ACC112 (cell line): ENCODE measurements around the gene DNAJC10.
"Not testable (repeated sequence)": the region's sequence is repeated elsewhere in the genome, so short reads cannot be mapped to it uniquely, and the experiment has no call there.

Source experiments
- H2AFZ ChIP-seq: fragments of 200-600 bp; sonication (generic); one replicate; pipeline ENCODE4 v1.6.0; 2017; ENCODE audit warnings: antibody characterized with exemption, low read length; ENCODE audit not compliant: unreplicated experiment
- H3K27ac ChIP-seq: fragments of 200-600 bp; sonication (generic); 2 replicates; pipeline ENCODE4 v1.5.1; 2014; ENCODE audit warnings: low read depth, mild to moderate bottlenecking, antibody characterized with exemption, low read length, moderate library complexity
- H3K27me3 ChIP-seq: fragments of 200-600 bp; sonication (generic); 2 replicates; pipeline ENCODE4 v1.6.1; 2014; ENCODE audit warnings: mild to moderate bottlenecking, antibody characterized with exemption, low read length, moderate library complexity, mixed read lengths; ENCODE audit not compliant: insufficient read depth
- H3K36me3 ChIP-seq: fragments of 200-600 bp; sonication (generic); 2 replicates; pipeline ENCODE4 v1.6.1; 2016; ENCODE audit warnings: mild to moderate bottlenecking, antibody characterized with exemption, low read length, moderate library complexity, mixed read lengths; ENCODE audit not compliant: insufficient read depth
- H3K4me1 ChIP-seq: fragments of 200-600 bp; sonication (generic); one replicate; pipeline ENCODE4 v1.6.1; 2016; ENCODE audit warnings: low read length, mixed read lengths; ENCODE audit not compliant: insufficient read depth, unreplicated experiment, control insufficient read depth
- H3K4me3 ChIP-seq: fragments of 200-600 bp; sonication (generic); 2 replicates; pipeline ENCODE4 v1.5.1; 2014; ENCODE audit warnings: mild to moderate bottlenecking, low read depth, low read length
- H3K79me2 ChIP-seq: fragments of 200-600 bp; sonication (generic); one replicate; pipeline ENCODE4 v1.6.0; 2016; ENCODE audit warnings: low read length; ENCODE audit not compliant: control insufficient read depth, unreplicated experiment, insufficient read depth

The DNAJC10 gene

DNA sequence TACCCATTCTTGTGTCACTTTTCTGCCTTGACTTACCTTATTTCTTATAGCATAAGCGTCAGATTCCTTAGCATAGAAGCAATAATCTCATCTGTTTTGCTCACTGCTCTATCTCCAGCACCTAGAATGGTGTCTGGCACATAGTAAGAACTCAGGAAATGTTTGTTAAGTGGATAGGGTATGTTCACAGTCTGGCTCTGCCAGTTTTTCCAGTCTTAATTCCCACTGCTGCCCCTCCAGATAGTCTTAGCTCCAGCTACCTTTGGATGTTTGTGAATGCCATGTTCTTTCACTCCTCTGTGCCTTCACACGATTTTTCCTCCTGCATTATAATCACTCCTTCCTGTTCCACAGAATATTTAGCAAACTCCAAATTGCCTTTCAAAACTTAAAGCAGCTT is 29.0 kb downstream of the DNAJC10 start:
- H3K27ac ChIP-seq, result no peak overlapping the region
- H3K27me3 ChIP-seq, result no peaks in the 10 kb centered on the region
- H3K36me3 ChIP-seq, result peaks cover 33% of the 10 kb centered on the region

DNA sequence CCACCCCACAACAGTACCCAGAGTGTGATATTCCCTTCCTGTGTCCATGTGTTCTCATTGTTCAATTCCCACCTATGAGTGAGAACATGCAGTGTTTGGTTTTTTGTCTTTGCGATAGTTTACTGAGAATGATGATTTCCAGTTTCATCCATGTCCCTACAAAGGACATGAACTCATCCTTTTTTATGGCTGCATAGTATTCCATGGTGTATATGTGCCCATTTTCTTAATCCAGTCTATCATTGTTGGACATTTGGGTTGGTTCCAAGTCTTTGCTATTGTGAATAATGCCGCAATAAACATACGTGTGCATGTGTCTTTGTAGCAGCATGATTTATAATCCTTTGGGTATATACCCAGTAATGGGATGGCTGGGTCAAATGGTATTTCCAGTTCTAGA is 29.8 kb downstream of the DNAJC10 start:
- not testable (repeated sequence) for H3K27me3 ChIP-seq, H3K79me2 ChIP-seq, H3K4me1 ChIP-seq, H3K27ac ChIP-seq, H2AFZ ChIP-seq, H3K4me3 ChIP-seq
- peaks cover 28% of the 10 kb centered on the region for H3K36me3 ChIP-seq

More for the DNA sequence above, 29.0 kb downstream of the DNAJC10 start:
- no peak overlapping the region for H2AFZ ChIP-seq
- no peaks in the 10 kb centered on the region for H3K4me1 ChIP-seq
- peaks cover 2% of the 10 kb centered on the region for H3K79me2 ChIP-seq
- no peak overlapping the region for H3K4me3 ChIP-seq

DNA sequence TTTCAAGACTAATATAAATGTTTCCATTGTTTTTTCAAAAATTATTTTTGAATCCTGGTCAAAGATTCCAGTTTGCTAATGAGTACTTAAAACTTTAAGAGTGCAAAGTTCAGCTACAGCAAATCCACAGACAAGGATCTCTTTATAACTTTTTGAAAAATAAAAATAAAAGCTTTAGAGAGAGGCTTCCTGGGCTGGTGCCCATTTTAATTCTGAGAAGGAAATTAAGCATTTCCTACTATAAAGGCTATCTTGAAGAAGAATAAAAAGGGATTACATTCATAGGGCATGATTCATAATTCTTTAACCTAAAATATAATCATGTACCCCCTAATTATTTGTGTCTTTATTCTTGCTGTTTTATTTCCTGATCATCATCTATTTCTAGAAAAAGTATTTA is 38.2 kb downstream of the DNAJC10 start:
- Histone ChIP-seq H3K27me3 (no peaks in the 10 kb centered on the region), H3K36me3 (peaks cover 38% of the 10 kb centered on the region), H3K4me1 (no peaks in the 10 kb centered on the region), H3K27ac (no peak overlapping the region), H3K4me3 (no peak overlapping the region), H3K79me2 (peaks cover 3% of the 10 kb centered on the region), H2AFZ (no peak overlapping the region)

DNA sequence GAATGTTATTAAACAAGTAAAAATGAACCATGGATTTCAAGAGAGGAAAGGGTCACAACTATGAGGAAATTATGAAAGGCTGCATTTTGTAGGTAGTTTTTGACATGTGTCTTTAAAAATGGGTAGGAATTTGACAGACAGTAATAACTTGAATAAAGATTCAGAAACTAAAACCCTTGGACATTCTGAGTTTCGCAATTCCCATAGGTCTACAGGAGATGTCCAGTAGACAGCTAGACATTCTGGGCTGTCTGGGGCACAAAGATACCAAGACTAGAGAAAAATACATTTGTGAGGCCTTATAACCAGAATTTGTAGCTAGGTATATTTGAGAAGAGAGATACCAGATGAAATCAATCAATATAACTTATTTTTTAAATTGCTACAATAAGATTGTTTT is 42.3 kb downstream of the DNAJC10 start:
- Histone ChIP-seq H3K27ac (no peak overlapping the region), H2AFZ (no peak overlapping the region), H3K36me3 (peaks cover 35% of the 10 kb centered on the region)

DNA sequence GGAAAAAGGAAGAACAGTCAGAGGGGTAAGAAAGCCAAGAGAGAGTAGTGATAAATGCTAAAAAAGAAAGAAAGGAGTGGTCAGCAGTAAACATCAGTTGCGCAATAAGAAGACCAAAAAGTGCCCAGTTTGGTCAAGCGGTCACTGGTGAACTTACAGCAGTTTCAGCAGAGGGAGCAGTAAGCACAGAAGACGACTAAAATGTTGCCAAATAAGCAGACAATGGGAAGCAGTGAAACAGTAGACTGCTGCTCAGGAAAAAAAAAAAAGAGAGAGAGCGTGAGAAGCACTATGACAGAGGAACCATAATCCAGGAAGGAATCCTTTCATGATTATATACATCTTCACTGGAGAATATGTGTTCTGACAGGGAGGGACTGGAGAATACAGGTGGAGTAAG is 45.8 kb downstream of the DNAJC10 start:
- no peaks in the 10 kb centered on the region for H3K79me2 ChIP-seq
- H3K4me3 ChIP-seq, result no peak overlapping the region
- peaks cover 11% of the 10 kb centered on the region for H3K4me1 ChIP-seq
- H3K27me3 ChIP-seq, result no peaks in the 10 kb centered on the region
- H3K36me3 ChIP-seq, result peaks cover 35% of the 10 kb centered on the region
- peak overlapping the region; percentile 45; the same call in 1 of the 2 replicates for H3K27ac ChIP-seq
- H2AFZ ChIP-seq, result no peak overlapping the region

More for the DNA sequence above, 42.3 kb downstream of the DNAJC10 start:
- no peaks in the 10 kb centered on the region for H3K79me2 ChIP-seq
- H3K27me3 ChIP-seq, result no peaks in the 10 kb centered on the region
- H3K4me1 ChIP-seq, result peaks cover 11% of the 10 kb centered on the region
- no peak overlapping the region for H3K4me3 ChIP-seq

DNA sequence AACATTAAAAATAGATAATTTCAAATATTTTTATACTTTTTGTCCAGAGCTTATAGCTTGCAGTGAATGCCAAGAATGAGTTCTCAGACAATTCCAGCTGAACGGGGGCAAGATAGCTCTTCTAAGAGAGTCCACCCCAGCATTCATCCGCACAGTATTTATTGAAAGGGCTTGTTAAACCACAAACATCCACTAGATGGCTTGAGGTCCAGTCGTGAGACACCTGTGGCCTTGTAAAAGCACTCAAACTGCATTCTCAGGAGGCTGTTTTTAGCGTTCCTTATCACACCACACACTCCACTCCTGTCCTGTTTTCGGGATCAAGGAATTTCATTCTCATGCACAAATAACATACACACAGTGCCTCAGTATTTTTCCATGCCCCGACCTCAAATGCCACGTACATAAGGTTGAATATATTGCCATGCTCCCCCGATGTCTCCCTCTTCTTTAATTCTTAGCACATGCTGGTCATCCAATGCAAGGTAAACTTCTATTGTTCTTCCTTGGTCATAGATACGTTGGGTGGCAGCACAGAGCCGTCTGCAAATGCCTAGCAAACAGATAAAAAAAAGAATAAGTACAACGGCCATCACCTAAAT is 47.4 kb downstream of the DNAJC10 start:
- Histone ChIP-seq H3K79me2 (no peaks in the 10 kb centered on the region), H3K27me3 (no peaks in the 10 kb centered on the region), H3K4me1 (peaks cover 11% of the 10 kb centered on the region), H3K27ac (no peak overlapping the region), H2AFZ (no peak overlapping the region), H3K36me3 (peaks cover 35% of the 10 kb centered on the region), H3K4me3 (no peak overlapping the region)

DNA sequence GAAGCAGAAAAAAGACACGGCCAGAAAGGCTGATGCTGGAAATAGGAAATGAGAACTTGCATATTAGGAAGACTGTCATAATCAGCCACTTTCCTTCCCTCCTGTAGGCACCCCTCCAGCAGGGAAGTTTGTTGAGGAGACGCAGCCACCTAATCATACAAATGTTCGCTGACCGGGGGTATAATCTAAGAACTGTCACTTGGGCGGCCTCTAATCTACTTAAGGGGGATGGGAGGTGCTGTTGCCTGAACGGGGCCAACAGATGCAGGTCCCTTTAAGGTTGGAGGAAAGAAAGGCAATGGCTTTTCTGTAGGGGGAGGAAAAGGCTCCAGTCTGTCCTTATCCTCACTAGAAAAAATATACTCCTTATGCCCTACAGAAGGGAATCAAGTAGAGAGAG is 50.6 kb downstream of the DNAJC10 start:
- Histone ChIP-seq H3K79me2 (no peaks in the 10 kb centered on the region), H3K36me3 (peaks cover 20% of the 10 kb centered on the region; the same call in 1 of the 2 replicates), H3K4me1 (peaks cover 7% of the 10 kb centered on the region), H3K27me3 (no peaks in the 10 kb centered on the region), H2AFZ (no peak overlapping the region), H3K27ac (no peak overlapping the region), H3K4me3 (no peak overlapping the region)

DNA sequence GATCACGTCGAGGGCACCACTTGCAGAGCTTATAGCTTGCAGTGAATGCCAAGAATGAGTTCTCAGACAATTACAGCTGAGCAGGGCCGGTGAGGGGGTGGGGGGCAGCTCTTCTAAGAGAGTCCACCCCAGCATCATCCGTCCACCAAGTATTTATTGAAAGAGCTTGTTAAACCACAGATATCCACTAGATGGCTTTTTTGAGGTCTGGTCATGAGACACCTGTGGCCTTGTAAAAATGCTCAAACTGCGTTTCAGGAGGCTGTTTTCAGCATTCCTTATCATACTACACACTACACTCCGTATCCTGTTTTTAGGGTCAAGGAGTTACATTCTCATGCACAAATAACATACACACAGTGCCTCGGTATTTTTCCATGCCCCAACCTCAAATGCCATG is 51.5 kb downstream of the DNAJC10 start:
- Histone ChIP-seq H3K27me3 (no peaks in the 10 kb centered on the region), H3K36me3 (peaks cover 18% of the 10 kb centered on the region; the same call in 1 of the 2 replicates), H3K4me3 (no peak overlapping the region), H2AFZ (no peak overlapping the region), H3K79me2 (peaks cover 3% of the 10 kb centered on the region), H3K27ac (no peak overlapping the region), H3K4me1 (no peaks in the 10 kb centered on the region)

DNA sequence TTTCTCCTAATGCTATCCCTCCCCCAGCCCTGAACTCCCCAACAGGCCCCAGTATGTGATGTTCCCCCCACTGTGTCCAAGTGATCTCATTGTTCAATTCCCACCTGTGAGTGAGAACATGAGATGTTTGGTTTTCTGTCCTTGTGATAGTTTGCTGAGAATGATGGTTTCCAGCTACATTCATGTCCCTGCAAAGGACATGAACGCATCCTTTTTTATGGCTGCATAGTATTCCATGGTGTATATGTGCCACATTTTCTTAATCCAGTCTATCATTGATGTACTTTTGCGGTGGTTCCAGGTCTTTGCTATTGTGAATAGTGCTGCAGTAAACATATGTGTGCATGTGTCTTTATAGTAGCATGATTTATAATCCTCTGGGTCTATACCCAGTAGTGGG is 52.9 kb downstream of the DNAJC10 start:
- not testable (repeated sequence) for H3K4me3 ChIP-seq, H3K27ac ChIP-seq, H3K27me3 ChIP-seq, H3K79me2 ChIP-seq, H3K4me1 ChIP-seq, H2AFZ ChIP-seq
- peaks cover 12% of the 10 kb centered on the region; the same call in 1 of the 2 replicates for H3K36me3 ChIP-seq

DNA sequence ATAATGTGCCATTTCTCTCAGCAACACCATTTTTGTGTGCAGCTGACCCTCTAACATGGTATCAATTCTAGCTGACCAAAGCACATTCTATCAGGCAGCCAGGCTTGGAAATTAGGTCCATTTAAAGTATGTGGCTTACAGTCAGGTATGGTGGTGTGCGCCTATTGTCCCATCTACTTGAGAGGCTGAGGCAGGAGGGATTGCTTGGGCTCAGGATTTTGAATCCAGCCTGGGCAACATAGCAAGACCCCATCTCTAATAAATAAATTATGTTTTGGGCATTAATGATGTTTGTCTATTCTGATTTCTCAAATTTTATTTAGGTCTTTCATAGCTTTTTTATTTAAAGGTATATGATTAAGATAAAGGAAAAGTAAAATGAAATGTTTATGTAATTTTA is 63.3 kb downstream of the DNAJC10 start:
- Histone ChIP-seq H3K27me3 (no peaks in the 10 kb centered on the region), H3K36me3 (peaks cover 21% of the 10 kb centered on the region), H3K79me2 (no peaks in the 10 kb centered on the region), H2AFZ (no peak overlapping the region), H3K27ac (no peak overlapping the region), H3K4me1 (no peaks in the 10 kb centered on the region), H3K4me3 (no peak overlapping the region)

DNA sequence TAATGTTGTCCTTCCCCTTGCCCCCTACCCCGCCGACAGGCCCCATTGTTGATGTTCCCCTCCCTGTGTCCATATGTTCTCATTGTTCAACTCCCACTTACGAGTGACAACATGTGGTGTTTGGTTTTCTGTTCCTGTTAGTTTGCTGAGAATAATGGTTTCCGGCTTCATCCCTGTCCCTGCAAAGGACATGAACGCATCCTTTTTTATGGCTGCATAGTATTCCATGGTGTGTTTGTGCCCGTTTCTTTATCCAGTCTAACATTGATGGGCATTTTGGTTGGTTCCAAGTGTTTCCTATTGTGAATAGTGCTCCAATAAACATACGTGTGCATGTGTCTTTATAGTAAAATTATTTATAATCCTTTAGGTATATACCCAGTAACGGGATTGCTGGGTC is 65.0 kb downstream of the DNAJC10 start:
- not testable (repeated sequence) for H3K79me2 ChIP-seq, H3K4me3 ChIP-seq, H3K4me1 ChIP-seq, H3K27me3 ChIP-seq, H3K27ac ChIP-seq, H2AFZ ChIP-seq
- H3K36me3 ChIP-seq, result peaks cover 19% of the 10 kb centered on the region
